Measurements from ENCODE around the gene BNC2.

BNC2 gene

DNA sequence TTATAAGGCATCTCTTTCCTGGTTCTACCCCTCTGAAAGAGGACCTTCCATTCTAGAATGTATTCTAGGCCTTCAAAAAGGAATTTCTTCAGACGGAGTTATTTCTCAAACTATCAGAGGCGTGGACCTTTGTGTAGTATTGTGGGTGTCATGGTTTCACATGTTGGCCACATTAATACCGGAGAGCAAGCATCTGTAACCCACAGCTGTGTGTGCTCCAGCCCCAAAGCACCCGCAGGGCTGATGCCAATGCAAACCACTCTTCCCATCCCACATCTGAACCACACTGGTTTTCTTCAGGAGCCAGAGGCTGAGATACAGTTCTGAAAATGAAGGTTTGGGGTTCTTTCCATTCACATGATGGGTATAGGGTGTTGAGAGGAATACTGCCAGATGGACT, 127.1 kb downstream of the BNC2 start:
- H3K4me3 ChIP-seq (ENCODE audit: low read depth, low read length): no peak overlapping the region
- TF ChIP-seq, protein P1, sequence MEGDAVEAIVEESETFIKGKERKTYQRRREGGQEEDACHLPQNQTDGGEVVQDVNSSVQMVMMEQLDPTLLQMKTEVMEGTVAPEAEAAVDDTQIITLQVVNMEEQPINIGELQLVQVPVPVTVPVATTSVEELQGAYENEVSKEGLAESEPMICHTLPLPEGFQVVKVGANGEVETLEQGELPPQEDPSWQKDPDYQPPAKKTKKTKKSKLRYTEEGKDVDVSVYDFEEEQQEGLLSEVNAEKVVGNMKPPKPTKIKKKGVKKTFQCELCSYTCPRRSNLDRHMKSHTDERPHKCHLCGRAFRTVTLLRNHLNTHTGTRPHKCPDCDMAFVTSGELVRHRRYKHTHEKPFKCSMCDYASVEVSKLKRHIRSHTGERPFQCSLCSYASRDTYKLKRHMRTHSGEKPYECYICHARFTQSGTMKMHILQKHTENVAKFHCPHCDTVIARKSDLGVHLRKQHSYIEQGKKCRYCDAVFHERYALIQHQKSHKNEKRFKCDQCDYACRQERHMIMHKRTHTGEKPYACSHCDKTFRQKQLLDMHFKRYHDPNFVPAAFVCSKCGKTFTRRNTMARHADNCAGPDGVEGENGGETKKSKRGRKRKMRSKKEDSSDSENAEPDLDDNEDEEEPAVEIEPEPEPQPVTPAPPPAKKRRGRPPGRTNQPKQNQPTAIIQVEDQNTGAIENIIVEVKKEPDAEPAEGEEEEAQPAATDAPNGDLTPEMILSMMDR (IDR thresholded peaks at IDR 0.05; ENCODE audit: low read depth, low read length): no peak

DNA sequence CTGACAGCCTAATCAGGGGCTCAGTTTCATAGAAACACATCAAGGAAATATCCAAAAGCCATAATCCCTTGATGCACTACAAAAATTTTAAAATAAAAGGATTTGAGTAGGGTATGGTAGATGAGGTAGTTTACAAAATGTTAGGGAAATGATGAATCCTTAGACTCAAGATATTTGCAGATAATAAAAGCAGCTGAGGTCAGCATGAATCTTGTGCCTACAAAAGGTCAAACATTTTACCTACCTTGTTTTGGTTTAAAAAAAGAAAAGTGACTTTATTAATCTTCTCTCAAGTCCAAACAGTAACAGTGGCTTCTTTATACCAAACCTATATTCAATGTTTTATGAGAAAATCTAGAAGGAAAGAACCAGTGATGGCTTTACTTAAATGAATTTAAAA, 135.5 kb downstream of the BNC2 start:
- H3K4me3 ChIP-seq (ENCODE audit: low read depth, low read length): no peak overlapping the region
- TF ChIP-seq, protein P1 (IDR thresholded peaks at IDR 0.05; ENCODE audit: low read depth, low read length): no peak

DNA sequence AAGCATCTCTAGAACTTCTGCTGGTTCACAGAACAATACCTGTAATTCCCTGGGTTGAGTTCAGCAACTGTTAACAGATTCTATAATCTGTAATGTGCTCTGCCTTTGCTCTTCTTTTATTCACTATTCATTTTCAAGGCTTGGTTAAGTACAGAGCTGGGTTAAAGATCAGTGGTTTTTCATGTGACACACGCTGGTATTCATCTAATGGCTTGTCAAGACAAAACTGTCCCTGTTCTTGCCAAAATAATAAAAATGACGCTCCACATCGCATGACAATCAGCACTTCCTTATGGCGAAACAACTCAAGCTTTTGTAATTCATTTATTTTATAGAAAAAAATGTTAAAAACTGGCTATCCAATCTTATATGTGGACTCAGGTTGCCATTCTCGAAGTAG, 137.9 kb downstream of the BNC2 start:
- TF ChIP-seq, protein P1 (IDR thresholded peaks at IDR 0.05; ENCODE audit: low read depth, low read length): no peak
- H3K4me3 ChIP-seq (ENCODE audit: low read depth, low read length): no peak overlapping the region

DNA sequence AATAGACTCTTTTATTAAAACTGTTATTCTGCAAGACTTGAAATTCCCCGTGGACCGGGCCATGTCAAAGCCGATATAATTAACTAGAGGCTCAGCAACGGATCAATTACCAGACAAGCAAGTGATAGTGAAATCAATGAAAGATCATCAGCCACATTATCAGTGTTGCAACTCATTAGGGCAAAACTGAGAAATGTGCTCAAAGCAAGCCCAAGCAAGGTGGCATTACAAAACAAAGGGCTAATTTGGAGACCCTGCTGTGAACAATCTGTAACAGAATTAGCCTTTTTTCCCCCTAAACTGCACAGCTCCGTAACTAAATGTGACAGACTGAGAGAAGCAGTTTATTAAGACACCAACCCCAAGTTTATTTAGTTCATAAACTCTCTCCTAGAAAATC, 140.3 kb downstream of the BNC2 start:
- no peak overlapping the region for H3K4me3 ChIP-seq (ENCODE audit: low read depth, low read length)
- TF ChIP-seq, protein P1 (IDR thresholded peaks at IDR 0.05; ENCODE audit: low read depth, low read length): no peak

DNA sequence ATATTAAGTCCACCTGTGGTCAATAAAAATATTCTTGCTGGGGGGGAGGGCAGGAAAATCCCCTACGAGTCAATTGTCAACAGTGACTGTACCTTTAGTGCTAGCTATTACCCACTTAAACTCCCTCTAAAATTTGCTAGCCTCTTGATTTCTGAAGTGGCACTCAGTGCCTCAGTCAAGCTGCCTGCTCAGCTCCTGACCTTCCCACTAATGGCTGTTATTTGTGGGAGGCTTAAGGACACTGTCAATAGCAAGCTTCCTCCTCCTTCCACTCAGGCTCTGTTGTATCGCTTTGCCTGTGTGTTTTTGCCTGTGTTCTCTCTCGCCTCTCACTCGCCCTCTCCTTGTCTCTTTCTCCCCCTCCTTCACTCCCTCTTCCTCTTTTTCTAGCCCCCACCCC, 140.8 kb downstream of the BNC2 start:
- TF ChIP-seq, protein P1 (IDR thresholded peaks at IDR 0.05; ENCODE audit: low read depth, low read length): no peak
- no peak overlapping the region for H3K4me3 ChIP-seq (ENCODE audit: low read depth, low read length)

DNA sequence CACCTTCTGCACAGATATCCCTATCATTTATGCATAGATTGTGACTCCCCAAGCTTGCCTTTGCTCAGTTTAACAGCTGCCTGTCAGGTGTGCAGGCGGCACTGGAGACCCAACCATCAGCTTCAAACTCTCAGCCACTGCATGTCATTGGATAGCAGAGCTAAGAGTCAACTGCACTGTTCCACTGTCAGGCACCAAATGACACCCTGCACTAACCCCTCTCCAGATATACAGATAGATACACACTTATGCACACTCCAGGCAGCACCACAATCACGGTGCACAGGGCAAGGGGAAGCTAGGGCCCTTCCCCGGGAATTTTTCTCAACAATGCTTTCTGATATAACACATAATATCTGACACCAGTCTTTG, 142.3 kb downstream of the BNC2 start:
- peak overlapping the region; percentile 67 for H3K4me3 ChIP-seq (ENCODE audit: low read depth, low read length)
- TF ChIP-seq, protein P1 (IDR thresholded peaks at IDR 0.05; ENCODE audit: low read depth, low read length): no peak

DNA sequence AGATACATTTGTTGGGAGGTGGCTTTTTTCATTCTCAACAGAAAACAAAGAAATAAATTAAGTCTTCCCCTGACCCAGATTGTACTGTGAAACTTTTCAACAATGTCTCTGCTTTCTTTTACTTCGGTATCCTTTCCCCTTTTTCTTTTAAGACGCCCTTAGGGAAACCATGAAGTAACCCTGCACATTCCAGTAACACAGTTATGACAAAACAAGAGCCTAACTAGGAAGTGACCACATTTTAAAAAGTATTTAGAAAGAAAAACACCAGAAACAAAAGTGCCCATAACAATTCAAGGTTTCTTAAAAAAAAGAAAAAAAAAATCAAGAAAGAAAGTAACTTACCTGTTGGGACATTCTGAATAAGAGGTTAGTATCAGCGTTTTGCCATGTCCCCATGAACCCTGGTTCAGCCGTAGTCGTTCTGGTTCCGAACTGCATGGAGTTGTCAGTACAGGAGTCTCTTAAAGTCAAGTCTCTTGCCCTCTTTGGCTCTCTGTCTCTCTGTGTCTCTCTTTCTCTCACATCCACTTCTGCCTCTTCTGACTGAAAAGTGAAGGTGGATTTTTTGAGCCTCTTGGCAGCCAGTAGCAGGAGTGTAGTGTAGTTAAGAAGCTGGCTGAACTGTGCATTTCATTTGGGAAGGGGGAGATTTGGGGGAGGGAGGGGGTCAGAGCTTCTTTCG, 142.9 kb downstream of the BNC2 start:
- H3K4me3 ChIP-seq (ENCODE audit: low read depth, low read length): peak overlapping the region; percentile 67
- TF ChIP-seq, protein P1 (IDR thresholded peaks at IDR 0.05; ENCODE audit: low read depth, low read length): no peak
